BE2C (cell line): Measurements from ENCODE around the gene ECHDC1.

Experiments
- DNase-seq: peaks from one replicate; pipeline ENCODE4 v3.0.0-alpha.2; 2020
- H3K27me3 ChIP-seq: fragments of 250-450 bp; sonication (Bioruptor Pico); 2 replicates; pipeline ENCODE4 v1.5.1; 2020; ENCODE audit warnings: mild to moderate bottlenecking
- H3K36me3 ChIP-seq: fragments of 250-450 bp; sonication (Bioruptor Pico); 2 replicates; pipeline ENCODE4 v1.5.1; 2020; ENCODE audit warnings: mild to moderate bottlenecking
- H3K4me1 ChIP-seq: fragments of 250-450 bp; sonication (Bioruptor Pico); 2 replicates; pipeline ENCODE4 v1.5.1; 2020
- H3K4me3 ChIP-seq: 2 replicates; pipeline ENCODE4 v1.5.1; 2011; ENCODE audit warnings: low read depth, low read length
- H3K9me3 ChIP-seq: fragments of 250-450 bp; sonication (Bioruptor Pico); 2 replicates; pipeline ENCODE4 v1.5.1; 2020
- CTCF ChIP-seq: IDR thresholded peaks from 2 replicates; pipeline ENCODE4 v1.5.1; 2012; ENCODE audit warnings: mild to moderate bottlenecking, low read depth, low read length

ECHDC1 gene

GRCh38 chr6:127298475-127298874 is 44.9 kb downstream of the ECHDC1 start:
- no peaks in the 10 kb centered on the region for H3K27me3 ChIP-seq
- H3K36me3 ChIP-seq: peaks cover 11% of the 10 kb centered on the region; the same call in 1 of the 2 replicates
- no peaks in the 10 kb centered on the region for H3K4me1 ChIP-seq
- no peak overlapping the region for H3K4me3 ChIP-seq
- TF ChIP-seq CTCF: no peak
- no peaks in the 10 kb centered on the region for H3K9me3 ChIP-seq
- DNase-seq: no peak

GRCh38 chr6:127297502-127298070 is 45.8 kb downstream of the ECHDC1 start:
- H3K4me1 ChIP-seq: no peaks in the 10 kb centered on the region
- H3K4me3 ChIP-seq: no peak overlapping the region
- no peak for TF ChIP-seq CTCF
- H3K36me3 ChIP-seq: peaks cover 19% of the 10 kb centered on the region; the same call in 1 of the 2 replicates
- H3K27me3 ChIP-seq: no peaks in the 10 kb centered on the region
- no peaks in the 10 kb centered on the region for H3K9me3 ChIP-seq
- DNase-seq: no peak

GRCh38 chr6:127291495-127291894 is 51.9 kb downstream of the ECHDC1 start:
- DNase-seq: no peak

GRCh38 chr6:127290391-127291265 is 52.8 kb downstream of the ECHDC1 start:
- DNase-seq: no peak
- H3K4me3 ChIP-seq: no peak overlapping the region
- H3K27me3 ChIP-seq: no peaks in the 10 kb centered on the region
- H3K9me3 ChIP-seq: no peaks in the 10 kb centered on the region
- H3K4me1 ChIP-seq: no peaks in the 10 kb centered on the region
- no peak for TF ChIP-seq CTCF
- peaks cover 55% of the 10 kb centered on the region for H3K36me3 ChIP-seq

More at GRCh38 chr6:127291495-127291894, 51.9 kb downstream of the ECHDC1 start:
- Histone ChIP-seq H3K4me1 (no peaks in the 10 kb centered on the region), H3K27me3 (no peaks in the 10 kb centered on the region), H3K9me3 (no peaks in the 10 kb centered on the region), H3K4me3 (no peak overlapping the region), H3K36me3 (peaks cover 47% of the 10 kb centered on the region)
- no peak for TF ChIP-seq CTCF

- TF ChIP-seq CTCF: no peak
- H3K36me3 ChIP-seq: peaks cover 52% of the 10 kb centered on the region
- DNase-seq: no peak
- H3K9me3 ChIP-seq: no peaks in the 10 kb centered on the region
- H3K4me3 ChIP-seq: no peak overlapping the region
- no peaks in the 10 kb centered on the region for H3K27me3 ChIP-seq
- no peaks in the 10 kb centered on the region for H3K4me1 ChIP-seq
Observed at GRCh38 chr6:127289934-127290333, 53.5 kb downstream of the ECHDC1 start.

GRCh38 chr6:127288705-127289104 is 54.7 kb downstream of the ECHDC1 start:
- DNase-seq: no peak
- no peak overlapping the region for H3K4me3 ChIP-seq
- no peaks in the 10 kb centered on the region for H3K27me3 ChIP-seq
- H3K36me3 ChIP-seq: peaks cover 52% of the 10 kb centered on the region
- no peaks in the 10 kb centered on the region for H3K9me3 ChIP-seq
- H3K4me1 ChIP-seq: no peaks in the 10 kb centered on the region
- TF ChIP-seq CTCF: no peak
